Esophagus squamous epithelium (tissue), 4 donors: ENCODE data around the gene KIFBP.

ENCODE experiments used
- CTCF ChIP-seq, 6 experiments: fragments of 450-650 bp in 4 of 6; fragments of 200-600 bp in 2 of 6; sonication (generic) in 2 of 6; IDR thresholded peaks; one replicate each; pipeline ENCODE4 v1.5.1; 2016 to 2019; ENCODE audit warnings: antibody characterized with exemption in 6 of 6, mild to moderate bottlenecking in 4 of 6, moderate library complexity in 4 of 6
- POLR2A ChIP-seq, 4 donors: fragments of 450-650 bp; IDR thresholded peaks; one replicate each; pipeline ENCODE4 v1.6.1; 2017; ENCODE audit warnings: antibody characterized with exemption in 4 of 4, mild to moderate bottlenecking in 4 of 4, moderate library complexity in 3 of 4

GRCh38 chr10:68997211-68997610 is 8.6 kb downstream of the KIFBP start:
- TF ChIP-seq POLR2A (IDR thresholded peaks at IDR 0.05) (no peak), CTCF (IDR thresholded peaks at IDR 0.05) (no peak)
